B cell (primary cell): ENCODE measurements around the gene EFNA1. TPM values are rescaled to one million over a fixed set of nuclear protein-coding genes. Genes with fewer than 3 reads are reported as not detected.

Experiments
- ATAC-seq: fragments of 200-7000 bp; cut with Tn5 transposase; one replicate; pipeline ENCODE4 v1.10.0; 2021; ENCODE audit warnings: low read depth, mild to moderate bottlenecking, moderate number of reproducible peaks, moderate library complexity
- CTCF ChIA-PET: fragments of 350-600 bp; sonication (Branson Sonifier 250); formaldehyde crosslinking; loops from one replicate; lab custom pipeline; 2021; ENCODE audit warnings: antibody characterized with exemption, inconsistent platforms; lab: Charles Lee
- POLR2A ChIA-PET: fragments of 350-600 bp; sonication (Branson Sonifier 250); formaldehyde crosslinking; loops from one replicate; lab custom pipeline; 2021; ENCODE audit warnings: antibody characterized with exemption; lab: Charles Lee
- DNase-seq: peaks from one replicate; pipeline ENCODE4 v3.0.0; 2013
- H2AFZ ChIP-seq: 2 replicates; pipeline ENCODE4 v1.6.1; 2012; ENCODE audit warnings: mild to moderate bottlenecking, low read depth, low read length; ENCODE audit not compliant: insufficient read depth, poor library complexity, severe bottlenecking
- H3K27ac ChIP-seq, 2 donors: 1 replicate in 1 of 2; 2 replicates in 1 of 2; pipeline ENCODE4 v1.5.1; 2012 to 2013; ENCODE audit warnings: low read length in 2 of 2, mild to moderate bottlenecking in 2 of 2, moderate library complexity in 1 of 2
- H3K27me3 ChIP-seq, 4 experiments: fragments of 200-600 bp in 1 of 4; sonication (generic) in 1 of 4; replicated peaks in 1 of 4; 1 replicate in 2 of 4; 2 replicates in 2 of 4; pipeline versions ENCODE4 v1.6.1 to v1.7.0; 2013 to 2016; ENCODE audit warnings: low read length in 3 of 4, mild to moderate bottlenecking in 2 of 4, mixed read lengths in 1 of 4, moderate library complexity in 1 of 4; ENCODE audit not compliant: insufficient read depth in 4 of 4, control insufficient read depth in 3 of 4; ENCODE audit errors: control extremely low read depth in 1 of 4
- H3K36me3 ChIP-seq, 2 experiments: replicated peaks in 1 of 2; 1 replicate in 1 of 2; 2 replicates in 1 of 2; pipeline versions ENCODE4 v1.6.1 to v1.7.1; 2013; ENCODE audit warnings: low read length in 1 of 2; ENCODE audit not compliant: insufficient read depth in 2 of 2, control insufficient read depth in 1 of 2; ENCODE audit errors: control extremely low read depth in 1 of 2, extremely low read depth in 1 of 2
- H3K4me1 ChIP-seq, 2 donors: fragments of 200-600 bp in 1 of 2; sonication (generic) in 1 of 2; 1 replicate in 1 of 2; 2 replicates in 1 of 2; pipeline versions ENCODE4 v1.5.1 to v1.6.1; 2013 to 2017; ENCODE audit warnings: low read length in 2 of 2; ENCODE audit not compliant: control insufficient read depth in 2 of 2, insufficient read depth in 2 of 2
- H3K4me2 ChIP-seq: replicated peaks from 2 replicates; pipeline ENCODE3; 2012; ENCODE audit warnings: mild to moderate bottlenecking, low read depth, low read length; ENCODE audit not compliant: poor library complexity, severe bottlenecking
- H3K4me3 ChIP-seq, 5 experiments: fragments of 200-600 bp in 1 of 5; sonication (generic) in 1 of 5; 1 replicate in 3 of 5; 2 replicates in 2 of 5; pipeline versions ENCODE4 v1.5.1 to v1.7.0; 2011 to 2016; ENCODE audit warnings: low read length in 4 of 5, mild to moderate bottlenecking in 4 of 5, low read depth in 2 of 5, control low read depth in 1 of 5, moderate library complexity in 1 of 5; ENCODE audit not compliant: insufficient read depth in 1 of 5; ENCODE audit errors: control extremely low read depth in 1 of 5, extremely low read depth in 1 of 5
- H3K79me2 ChIP-seq: fragments of 200-600 bp; sonication (generic); one replicate; pipeline ENCODE4 v1.6.0; 2016; ENCODE audit warnings: low read length; ENCODE audit not compliant: control insufficient read depth, insufficient read depth
- H3K9ac ChIP-seq: fragments of 200-600 bp; sonication (generic); 2 replicates; pipeline ENCODE4 v1.6.1; 2017; ENCODE audit warnings: mild to moderate bottlenecking, low read length, moderate library complexity
- H3K9me3 ChIP-seq, 3 donors: one replicate each; pipeline versions ENCODE4 v1.6.1 to v1.7.1; 2013; ENCODE audit warnings: low read length in 2 of 3; ENCODE audit not compliant: control insufficient read depth in 2 of 3, insufficient read depth in 1 of 3; ENCODE audit errors: control extremely low read depth in 1 of 3
- H4K20me1 ChIP-seq: 2 replicates; pipeline ENCODE4 v1.6.0; 2012; ENCODE audit warnings: mild to moderate bottlenecking, low read length; ENCODE audit not compliant: insufficient read depth, control insufficient read depth, poor library complexity, severe bottlenecking
- H3K27ac Mint-ChIP-seq: one replicate; pipeline ENCODE4 v1.8.0; 2021; ENCODE audit warnings: mixed read lengths
- H3K27me3 Mint-ChIP-seq: one replicate; pipeline ENCODE4 v1.8.0; 2021; ENCODE audit warnings: mixed read lengths
- H3K4me1 Mint-ChIP-seq: one replicate; pipeline ENCODE4 v1.8.0; 2021; ENCODE audit warnings: mixed read lengths
- H3K4me3 Mint-ChIP-seq: one replicate; pipeline ENCODE4 v1.8.0; 2021; ENCODE audit warnings: mixed read lengths
- H3K9me3 Mint-ChIP-seq: one replicate; pipeline ENCODE4 v1.8.0; 2022; ENCODE audit warnings: mixed read lengths; ENCODE audit not compliant: insufficient read depth
- CTCF ChIP-seq: fragments of 200-600 bp; IDR thresholded peaks from one replicate; pipeline ENCODE4 v1.8.0; 2022; ENCODE audit warnings: antibody characterized with exemption, mild to moderate bottlenecking
- EZH2 ChIP-seq: IDR thresholded peaks from 2 replicates; pipeline ENCODE4 v1.6.1; 2012; ENCODE audit warnings: borderline replicate concordance, low read depth, mild to moderate bottlenecking, moderate library complexity, low read length; ENCODE audit not compliant: insufficient read depth, poor library complexity, severe bottlenecking
- WGBS: methylation state at CpG from one replicate; pipeline ENCODE4 v1.1.5; 2013; ENCODE audit warnings: missing lambda C conversion rate; ENCODE audit not compliant: insufficient coverage; 5-methylcytosine and 5-hydroxymethylcytosine counted together
- intact Hi-C: fragments of 100-400 bp; cut with micrococcal nuclease; formaldehyde crosslinking; loops from one replicate; pipeline ENCODE4 v1.10.0; 2022
- polyA plus RNA-seq: library from polyadenylated mRNA; depleted of rRNA; stranded (reverse); fragments of >200 nt; gene quantifications from 2 replicates; pipeline ENCODE4 v1.2.3, GENCODE V29; 2012
- total RNA-seq, 2 donors: library from RNA; stranded (reverse); fragments of 120-200 nt in 1 of 2; gene quantifications; 1 replicate in 1 of 2; 2 replicates in 1 of 2; pipeline versions ENCODE4 v1.2.3 to v1.2.4, GENCODE V29; 2013 to 2022

EFNA1 gene
- total and polyA plus RNA-seq, 2 donors (not counting 1 experiment from before 2014, with no cell fraction given), result 0.28 TPM; not detected in 1

GRCh38 chr1:155170806-155171205 is 43.1 kb downstream of the EFNA1 start:
- intact Hi-C loops, result loop anchor here (5.0 kb wide), 2 partner anchors 71 to 199 kb away; partner anchors contain the start of genes CKS1B and SHC1

More at GRCh38 chr1:155170806-155171205, 43.1 kb downstream of the EFNA1 start:
- no peak overlapping the region for H3K4me2 ChIP-seq
- H3K4me1 ChIP-seq, result peaks cover 34 to 48% of the 10 kb centered on the region in 2 donors
- 98% methylated on average over 7 of the region's 7 CpGs for WGBS
- Mint-ChIP-seq H3K27me3 (no peaks in the 10 kb centered on the region), H3K4me3 (no peak overlapping the region), H3K9me3 (no peaks in the 10 kb centered on the region), H3K4me1 (peaks cover 46% of the 10 kb centered on the region), H3K27ac (no peak overlapping the region)
- no peaks in the 10 kb centered on the region for H4K20me1 ChIP-seq
- H3K36me3 ChIP-seq, result peaks cover 0 to 21% of the 10 kb centered on the region in 2 experiments
- H3K27ac ChIP-seq, result no peak overlapping the region
- CTCF ChIA-PET, result interaction anchor here (0.7 to 12.7 kb wide), 7 partner anchors 7 to 95 kb away, joined by 3 to 307 read pairs (median 7); no protein-coding TSS in a partner anchor
- no peaks in the 10 kb centered on the region for H3K27me3 ChIP-seq
- H3K79me2 ChIP-seq, result peaks cover 42% of the 10 kb centered on the region
- no peak for ATAC-seq
- H3K9ac ChIP-seq, result no peak overlapping the region
- POLR2A ChIA-PET, result interaction anchor here (0.7 to 0.8 kb wide), 4 partner anchors 25 to 165 kb away, joined by 3 to 6 read pairs (median 5); no protein-coding TSS in a partner anchor
- TF ChIP-seq EZH2 (no peak), CTCF (no peak)
- no peak for DNase-seq
- H3K4me3 ChIP-seq, result no peak overlapping the region
- H3K9me3 ChIP-seq, result no peaks in the 10 kb centered on the region
- no peak overlapping the region for H2AFZ ChIP-seq
